IMR-90 (cell line): ENCODE results near the gene SPRED3. TPM values are rescaled to one million over a fixed set of nuclear protein-coding genes. Genes with fewer than 3 reads are reported as not detected.

Source experiments
- ATAC-seq: fragments of 200-7000 bp; cut with Tn5 transposase; 2 replicates; pipeline ENCODE4 v1.9.1; 2020; ENCODE audit warnings: low read depth, mild to moderate bottlenecking, moderate library complexity
- BruUV-seq: library from RNA; stranded (reverse); fragments of 400-500 nt; replicated peaks from 2 replicates; lab custom pipeline; 2021; lab: Mats Ljungman, UMichigan
- CTCF ChIA-PET: fragments of 300-600 bp; formaldehyde crosslinking; extraction: SDS; loops from one replicate; lab custom pipeline; 2021; ENCODE audit warnings: antibody characterized with exemption; lab: Yijun Ruan, JAX
- POLR2A ChIA-PET: fragments of 300-600 bp; sonication (Branson Sonifier 250); formaldehyde crosslinking; loops from one replicate; lab custom pipeline; 2022; ENCODE audit warnings: antibody characterized with exemption; ENCODE audit not compliant: unreplicated experiment; lab: Charles Lee
- DNase-seq: peaks from one replicate; pipeline ENCODE4 v3.0.0; 2013
- H2AFZ ChIP-seq: replicated peaks from 2 replicates; pipeline ENCODE3; 2013; ENCODE audit warnings: low read length, mild to moderate bottlenecking; ENCODE audit not compliant: poor library complexity
- H2AK5ac ChIP-seq: 2 replicates; pipeline ENCODE4 v1.6.1; 2013; ENCODE audit warnings: low read depth, low read length, inconsistent platforms
- H2AK9ac ChIP-seq: replicated peaks from 2 replicates; pipeline ENCODE3; 2013; ENCODE audit warnings: mild to moderate bottlenecking, low read depth, low read length, moderate library complexity; ENCODE audit not compliant: poor library complexity
- H2BK120ac ChIP-seq: 2 replicates; pipeline ENCODE4 v1.6.1; 2013; ENCODE audit warnings: low read depth, low read length, inconsistent platforms
- H2BK15ac ChIP-seq: 3 replicates; pipeline ENCODE4 v1.6.1; 2013; ENCODE audit warnings: low read depth, low read length, inconsistent platforms
- H2BK20ac ChIP-seq: 2 replicates; pipeline ENCODE4 v1.6.1; 2013; ENCODE audit warnings: low read depth, mild to moderate bottlenecking, inconsistent platforms, low read length, moderate library complexity
- H2BK5ac ChIP-seq: 2 replicates; pipeline ENCODE4 v1.6.1; 2013; ENCODE audit warnings: mild to moderate bottlenecking, low read depth, low read length, inconsistent platforms; ENCODE audit not compliant: poor library complexity, severe bottlenecking
- H3K14ac ChIP-seq: replicated peaks from 2 replicates; pipeline ENCODE4 v1.6.1; 2013; ENCODE audit warnings: low read depth, low read length, inconsistent platforms
- H3K18ac ChIP-seq: 2 replicates; pipeline ENCODE4 v1.6.1; 2013; ENCODE audit warnings: low read depth, low read length, control low read depth
- H3K23ac ChIP-seq: 2 replicates; pipeline ENCODE4 v1.6.1; 2013; ENCODE audit warnings: low read depth, low read length, inconsistent platforms
- H3K27ac ChIP-seq: 2 replicates; pipeline ENCODE4 v1.5.1; 2013; ENCODE audit warnings: mild to moderate bottlenecking, control low read depth, low read length; ENCODE audit not compliant: insufficient read depth
- H3K27me3 ChIP-seq: 2 replicates; pipeline ENCODE4 v1.6.1; 2013; ENCODE audit warnings: low read length; ENCODE audit not compliant: control insufficient read depth, insufficient read depth
- H3K36me3 ChIP-seq: 2 replicates; pipeline ENCODE4 v1.6.1; 2013; ENCODE audit warnings: low read length, mixed read lengths; ENCODE audit not compliant: control insufficient read depth, insufficient read depth
- H3K4ac ChIP-seq: 2 replicates; pipeline ENCODE4 v1.6.1; 2013; ENCODE audit warnings: low read depth, low read length, inconsistent platforms
- H3K4me1 ChIP-seq: 2 replicates; pipeline ENCODE4 v1.6.1; 2013; ENCODE audit warnings: low read length, mixed read lengths; ENCODE audit not compliant: control insufficient read depth, insufficient read depth
- H3K4me2 ChIP-seq: 2 replicates; pipeline ENCODE4 v1.6.1; 2013; ENCODE audit warnings: low read depth, mild to moderate bottlenecking, control low read depth, low read length, moderate library complexity
- H3K4me3 ChIP-seq: 2 replicates; pipeline ENCODE4 v1.5.1; 2013; ENCODE audit warnings: low read depth, mild to moderate bottlenecking, control low read depth, low read length, moderate library complexity; ENCODE audit not compliant: insufficient read depth
- H3K56ac ChIP-seq: 2 replicates; pipeline ENCODE4 v1.6.1; 2013; ENCODE audit warnings: low read length, inconsistent platforms; ENCODE audit not compliant: insufficient read depth; ENCODE audit errors: extremely low read depth
- H3K79me1 ChIP-seq, 2 experiments: 2 replicates each; pipeline ENCODE4 v1.6.1; 2013; ENCODE audit warnings: low read length in 2 of 2, inconsistent platforms in 1 of 2, low read depth in 1 of 2
- H3K9ac ChIP-seq: 2 replicates; pipeline ENCODE4 v1.6.1; 2013; ENCODE audit warnings: low read depth, low read length, control low read depth
- H3K9me1 ChIP-seq: 2 replicates; pipeline ENCODE4 v1.6.1; 2013; ENCODE audit warnings: low read length, inconsistent platforms; ENCODE audit not compliant: insufficient read depth
- H3K9me3 ChIP-seq: 2 replicates; pipeline ENCODE4 v1.6.1; 2013; ENCODE audit warnings: low read length; ENCODE audit not compliant: control insufficient read depth, insufficient read depth
- H4K20me1 ChIP-seq: 2 replicates; pipeline ENCODE4 v1.6.1; 2013; ENCODE audit warnings: low read length, inconsistent platforms; ENCODE audit not compliant: insufficient read depth
- H4K5ac ChIP-seq: 2 replicates; pipeline ENCODE4 v1.6.1; 2013; ENCODE audit warnings: mild to moderate bottlenecking, low read depth, low read length, control low read depth
- H4K8ac ChIP-seq, 2 experiments: 2 replicates each; pipeline ENCODE4 v1.6.1; 2013; ENCODE audit warnings: low read depth in 2 of 2, low read length in 2 of 2, control low read depth in 1 of 2, inconsistent platforms in 1 of 2
- H4K91ac ChIP-seq: 2 replicates; pipeline ENCODE4 v1.6.1; 2013; ENCODE audit warnings: low read depth, low read length, inconsistent platforms; ENCODE audit not compliant: insufficient read depth
- BHLHE40 ChIP-seq: fragments of 150-350 bp; IDR thresholded peaks from 2 replicates; pipeline ENCODE4 v1.6.1; 2016; ENCODE audit warnings: mild to moderate bottlenecking, low read depth, low read length
- CEBPB ChIP-seq: IDR thresholded peaks from 2 replicates; pipeline ENCODE4 v1.6.1; 2012; ENCODE audit warnings: low read depth, low read length, improper control_type of control experiment
- CHD1 ChIP-seq: IDR thresholded peaks from 2 replicates; pipeline ENCODE4 v1.6.1; 2012; ENCODE audit warnings: low read depth, low read length, improper control_type of control experiment
- CTCF ChIP-seq: conservative IDR thresholded peaks from 2 replicates; pipeline ENCODE4 v1.5.1; 2012; ENCODE audit warnings: mild to moderate bottlenecking, low read depth, low read length, improper control_type of control experiment
- ELK1 ChIP-seq: fragments of 150-350 bp; IDR thresholded peaks from 2 replicates; pipeline ENCODE4 v1.6.1; 2016; ENCODE audit warnings: low read depth, mild to moderate bottlenecking, low read length, moderate library complexity, borderline replicate concordance
- FOS ChIP-seq: fragments of 150-350 bp; IDR thresholded peaks from 2 replicates; pipeline ENCODE4 v1.6.1; 2016; ENCODE audit warnings: low read depth, low read length
- MAFK ChIP-seq: IDR thresholded peaks from 2 replicates; pipeline ENCODE4 v1.6.1; 2012; ENCODE audit warnings: low read depth, low read length, improper control_type of control experiment
- MAZ ChIP-seq: IDR thresholded peaks from 2 replicates; pipeline ENCODE4 v1.6.1; 2012; ENCODE audit warnings: low read depth, mild to moderate bottlenecking, low read length, improper control_type of control experiment, moderate library complexity, borderline replicate concordance
- MXI1 ChIP-seq: IDR thresholded peaks from 2 replicates; pipeline ENCODE4 v1.6.1; 2012; ENCODE audit warnings: low read depth, mild to moderate bottlenecking, low read length, moderate library complexity, borderline replicate concordance
- NFE2L2 ChIP-seq: fragments of 150-350 bp; IDR thresholded peaks from 2 replicates; pipeline ENCODE4 v1.6.1; 2016; ENCODE audit warnings: low read depth, mild to moderate bottlenecking, low read length
- POLR2A ChIP-seq: IDR thresholded peaks from 2 replicates; pipeline ENCODE4 v1.6.1; 2012; ENCODE audit warnings: mild to moderate bottlenecking, low read depth, low read length
- RAD21 ChIP-seq: IDR thresholded peaks from 2 replicates; pipeline ENCODE4 v1.6.1; 2012; ENCODE audit warnings: low read length, improper control_type of control experiment
- RCOR1 ChIP-seq: IDR thresholded peaks from 2 replicates; pipeline ENCODE4 v1.6.1; 2012; ENCODE audit warnings: mild to moderate bottlenecking, low read length, improper control_type of control experiment; ENCODE audit not compliant: insufficient replicate concordance
- RFX5 ChIP-seq: IDR thresholded peaks from 2 replicates; pipeline ENCODE4 v1.8.0; 2012; ENCODE audit warnings: low read depth, mild to moderate bottlenecking, low read length, moderate library complexity
- SMC3 ChIP-seq: fragments of 150-350 bp; IDR thresholded peaks from 2 replicates; pipeline ENCODE4 v1.6.1; 2016; ENCODE audit warnings: low read depth, mild to moderate bottlenecking, antibody characterized with exemption, low read length, moderate library complexity
- USF2 ChIP-seq: fragments of 150-350 bp; IDR thresholded peaks from 2 replicates; pipeline ENCODE4 v1.6.1; 2017; ENCODE audit warnings: mild to moderate bottlenecking, antibody characterized with exemption, low read length, low read depth
- WGBS, 2 experiments: methylation state at CpG; one replicate each; pipeline versions ENCODE4 v1.1.5 to v1.1.7; 2013; ENCODE audit warnings: missing lambda C conversion rate in 2 of 2; ENCODE audit not compliant: insufficient read length in 1 of 2; ENCODE audit errors: extremely low coverage in 2 of 2; 5-methylcytosine and 5-hydroxymethylcytosine counted together
- dilution Hi-C: fragments of 300-500 bp; cut with HindIII; formaldehyde crosslinking; loops from one replicate; pipeline ENCODE4 v1.14.3; 2018; ENCODE audit warnings: low sequenced_read_pairs; ENCODE audit not compliant: unreplicated experiment
- in situ Hi-C: fragments of 300-500 bp; cut with MboI; formaldehyde crosslinking; loops from 3 replicates; pipeline ENCODE4 v1.14.3; 2019; ENCODE audit warnings: low sequenced_read_pairs, inconsistent platforms, mixed read lengths
- intact Hi-C: fragments of 100-400 bp; cut with micrococcal nuclease; formaldehyde crosslinking; loops from 2 replicates; pipeline ENCODE4 v1.10.0; 2022
- polyA plus RNA-seq, 3 experiments: library from polyadenylated mRNA; depleted of rRNA; stranded (reverse); fragments of >200 nt; gene quantifications; 2 replicates each; pipeline ENCODE4 v1.2.3, GENCODE V29; 2012; ENCODE audit warnings: low replicate concordance in 1 of 3
- total RNA-seq: library from RNA; depleted of rRNA; stranded (reverse); fragments of >200 nt; gene quantifications from 2 replicates; pipeline ENCODE4 v1.2.3, GENCODE V29; 2012

The SPRED3 gene
- total and polyA plus RNA-seq, 2 of the 4 experiments (the other 2 are of a cell fraction): 0.90 to 7.9 TPM

DNA sequence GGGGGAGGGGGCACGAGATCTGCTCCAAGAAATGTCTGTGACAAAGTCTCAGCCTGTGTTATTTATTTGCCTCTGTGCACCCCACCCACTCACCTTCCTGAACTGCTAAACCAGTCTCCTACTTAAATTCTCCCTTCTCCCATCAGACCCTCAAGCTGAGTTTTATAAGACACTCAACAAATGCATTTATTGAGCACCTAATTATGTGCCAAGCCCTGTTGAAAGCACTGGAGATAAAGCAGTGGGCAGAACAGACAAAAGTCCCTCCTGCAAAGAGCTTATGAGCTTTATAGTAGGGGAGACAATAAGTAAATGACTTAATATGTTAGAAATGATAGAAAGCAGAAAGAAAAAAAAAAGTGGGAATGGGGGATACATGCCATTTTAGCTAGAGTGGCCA is 11.0 kb downstream of the SPRED3 start:
- POLR2A ChIA-PET: no interaction called here
- CTCF ChIA-PET: interaction anchor here (0.5 to 1.5 kb wide), 2 partner anchors 165 to 531 kb away, joined by 3 to 4 read pairs; partner anchors contain the start of genes MRPS12 and SARS2
- dilution Hi-C loops: no loop called here

More for the DNA sequence above, 11.0 kb downstream of the SPRED3 start:
- H3K36me3 ChIP-seq: peaks cover 10% of the 10 kb centered on the region; the same call in 1 of the 2 replicates
- no peak overlapping the region for H3K4ac ChIP-seq
- H4K91ac ChIP-seq: no peak overlapping the region
- DNase-seq (no peak), ATAC-seq (no peak)
- H3K9ac ChIP-seq: no peak overlapping the region
- WGBS, 2 experiments: no CpG with 5 or more reads among the region's 1 CpG
- no peak overlapping the region for H2BK20ac ChIP-seq
- H3K4me1 ChIP-seq: no peaks in the 10 kb centered on the region
- 0 out of 2 replicates have a peak, but pooled peaks cover 3% of the 10 kb centered on the region for H3K9me1 ChIP-seq
- no peak overlapping the region for H4K5ac ChIP-seq
- H3K27me3 ChIP-seq: no peaks in the 10 kb centered on the region
- no peak overlapping the region for H2BK15ac ChIP-seq
- H3K4me2 ChIP-seq: no peak overlapping the region
- H3K9me3 ChIP-seq: no peaks in the 10 kb centered on the region
- H3K4me3 ChIP-seq: no peak overlapping the region
- H4K20me1 ChIP-seq: no peaks in the 10 kb centered on the region
- no peak overlapping the region for H2BK5ac ChIP-seq
- no peak overlapping the region for H2AK9ac ChIP-seq
- intact Hi-C loops: no loop called here
- H2AK5ac ChIP-seq: no peak overlapping the region
- no peak overlapping the region for H3K18ac ChIP-seq
- no peak for TF ChIP-seq CEBPB
- TF ChIP-seq MAZ: no peak
- TF ChIP-seq NFE2L2: no peak
- TF ChIP-seq BHLHE40: no peak
- TF ChIP-seq SMC3: no peak
- TF ChIP-seq RFX5: no peak
- TF ChIP-seq FOS: no peak
- TF ChIP-seq CHD1: no peak
- no peak for TF ChIP-seq MAFK
- TF ChIP-seq POLR2A: no peak
- TF ChIP-seq RAD21: no peak
- TF ChIP-seq MXI1: no peak
- TF ChIP-seq RCOR1: no peak
- TF ChIP-seq ELK1: no peak
- no peak for TF ChIP-seq CTCF
- TF ChIP-seq USF2: no peak
- no peak overlapping the region for H3K14ac ChIP-seq
- H3K23ac ChIP-seq: no peak overlapping the region
- no peak overlapping the region for H3K27ac ChIP-seq
- H4K8ac ChIP-seq: no peak overlapping the region
- no peak overlapping the region for H2BK120ac ChIP-seq
- no TSS peak for BruUV-seq
- no peak overlapping the region for H2AFZ ChIP-seq
- in situ Hi-C loops: no loop called here
- no peak overlapping the region for H3K56ac ChIP-seq
- peaks cover 6 to 12% of the 10 kb centered on the region in 2 experiments; a peak in 3 of 4 replicates for H3K79me1 ChIP-seq
